HTR-8/SVneo (cell line): ENCODE results near the gene RPAP3.
"Not testable (repeated sequence)": the region's sequence is repeated elsewhere in the genome, so short reads cannot be mapped to it uniquely, and the experiment has no call there.

Source experiments
- DNase-seq: peaks from one replicate; pipeline ENCODE4 v3.0.0; 2011; ENCODE audit warnings: low spot score, mixed read lengths; ENCODE audit not compliant: insufficient read length
- FAIRE-seq: peaks from 2 replicates; lab custom pipeline; 2011; peaks lifted over from hg19 to GRCh38; lab: Jason Lieb, UNC

The RPAP3 gene

GRCh38 chr12:47689215-47689614, 16.6 kb downstream of the RPAP3 start:
- DNase-seq (no peak), FAIRE-seq (no peak)

DNA sequence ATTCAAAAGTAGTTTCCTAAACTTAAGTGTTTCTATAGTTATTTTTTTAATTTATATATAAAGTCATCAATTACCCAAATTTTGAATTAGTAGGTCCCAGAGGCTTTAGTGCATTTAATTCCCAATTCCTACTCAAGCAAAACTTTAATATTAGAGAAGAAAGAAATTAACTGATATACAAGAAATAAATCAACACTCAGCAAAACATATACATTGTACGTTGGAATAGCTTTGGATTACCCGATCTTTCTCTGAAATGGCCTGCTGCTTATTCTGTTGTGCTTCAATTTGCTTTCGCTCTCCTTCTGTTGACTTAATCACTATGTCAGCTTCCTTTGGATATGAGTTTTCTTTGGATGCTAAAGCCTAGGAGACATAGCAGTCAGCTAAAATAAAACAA, 18.2 kb downstream of the RPAP3 start:
- FAIRE-seq (no peak), DNase-seq (no peak)

GRCh38 chr12:47686645-47687240, 19.1 kb downstream of the RPAP3 start:
- FAIRE-seq (peak; percentile 79), DNase-seq (peak; percentile 36)

DNA sequence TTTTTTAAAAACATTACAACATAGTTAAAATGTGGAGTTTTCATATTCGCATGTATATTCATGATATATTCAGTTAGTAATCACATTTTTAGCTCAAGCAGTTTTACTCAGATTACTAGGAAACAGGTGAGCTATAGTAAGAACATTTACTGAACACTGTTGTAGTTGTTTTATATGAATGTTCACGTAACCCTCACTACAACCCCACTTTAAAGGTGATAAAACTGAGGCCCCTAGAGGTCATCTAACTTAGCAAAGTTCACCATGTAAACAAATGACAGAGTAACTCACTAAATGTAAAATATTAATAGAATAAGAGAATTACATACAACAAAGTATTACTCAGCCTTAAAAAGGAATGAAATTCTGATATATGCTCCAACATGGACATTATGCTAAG, 26.0 kb downstream of the RPAP3 start:
- no peak for DNase-seq
- FAIRE-seq = no peak

DNA sequence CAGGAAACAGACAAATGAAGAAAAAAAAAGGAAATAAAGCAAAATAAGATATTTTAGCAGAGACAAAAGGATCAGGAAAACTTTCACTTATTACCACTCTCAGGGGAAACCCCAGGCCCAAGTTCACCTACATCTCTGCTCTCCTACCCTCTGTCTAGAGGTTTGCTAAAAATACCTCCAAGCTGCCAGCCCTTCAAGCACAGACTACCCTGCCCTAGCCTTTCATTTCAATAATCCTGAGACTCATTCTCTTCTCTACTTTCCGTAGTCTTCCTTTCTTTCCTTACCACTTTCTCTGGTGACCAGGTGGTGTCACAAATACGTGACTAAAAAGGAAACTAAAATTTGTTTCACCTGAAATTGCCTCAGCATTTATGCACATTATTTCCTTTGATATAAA, 33.8 kb downstream of the RPAP3 start:
- FAIRE-seq = no peak
- DNase-seq = no peak

- DNase-seq, FAIRE-seq: not testable (repeated sequence)
These were observed 37.9 kb downstream of the RPAP3 start for GRCh38 chr12:47667935-47668334.

- FAIRE-seq = no peak
- DNase-seq = no peak
These were observed 53.2 kb downstream of the RPAP3 start for GRCh38 chr12:47652521-47653234.

- DNase-seq (peak; percentile 44), FAIRE-seq (no peak)
These were observed 54.2 kb downstream of the RPAP3 start for GRCh38 chr12:47651368-47652254.

- FAIRE-seq (no peak), DNase-seq (no peak)
These were observed 55.4 kb downstream of the RPAP3 start for GRCh38 chr12:47650469-47650868.

GRCh38 chr12:47649381-47649780, 56.4 kb downstream of the RPAP3 start:
- no peak for FAIRE-seq

DNA sequence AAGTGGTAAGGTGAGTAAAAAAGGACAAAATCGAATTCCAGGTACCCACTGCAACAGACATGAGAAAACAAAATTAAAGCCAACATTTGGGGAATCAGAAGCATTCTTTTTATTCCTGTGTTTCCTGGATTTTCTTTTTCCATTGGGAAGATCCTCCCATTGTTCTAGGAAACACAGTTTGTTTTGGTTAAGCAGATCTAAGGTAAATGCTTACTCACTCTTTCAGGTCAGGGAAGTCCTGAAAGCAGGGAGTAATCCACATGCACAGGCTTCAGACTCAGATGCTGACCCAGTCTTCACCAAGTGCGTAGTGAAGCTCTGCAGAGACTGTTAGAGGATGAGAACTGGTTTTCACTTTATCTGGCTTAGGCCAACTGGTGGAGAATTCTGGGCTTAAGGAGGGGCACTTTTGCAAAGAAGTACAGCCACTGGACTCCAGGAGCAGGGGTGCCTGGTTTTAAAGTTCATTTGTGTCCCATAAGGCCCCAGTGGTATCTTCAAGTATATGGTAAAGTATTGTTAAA, 57.7 kb downstream of the RPAP3 start:
- DNase-seq (no peak), FAIRE-seq (no peak)

More at GRCh38 chr12:47649381-47649780, 56.4 kb downstream of the RPAP3 start:
- DNase-seq = no peak

DNA sequence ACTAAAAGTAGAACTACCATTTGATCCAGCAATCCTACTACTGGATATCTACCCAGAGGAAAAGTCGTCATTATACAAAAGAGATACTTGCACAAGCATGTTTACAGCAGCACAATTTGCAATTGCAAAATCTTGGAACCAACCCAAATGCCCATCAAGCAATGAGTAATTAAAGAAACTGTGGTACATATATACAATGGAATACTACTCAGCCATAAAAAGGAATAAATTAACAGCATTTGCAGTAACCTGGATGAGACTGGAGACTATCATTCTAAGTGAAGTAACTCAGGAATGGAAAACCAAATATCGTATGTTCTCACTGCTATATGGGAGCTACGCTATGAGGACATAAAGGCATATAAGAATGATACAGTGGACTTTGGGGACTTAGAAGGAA, 63.5 kb downstream of the RPAP3 start:
- FAIRE-seq, DNase-seq: not testable (repeated sequence)

DNA sequence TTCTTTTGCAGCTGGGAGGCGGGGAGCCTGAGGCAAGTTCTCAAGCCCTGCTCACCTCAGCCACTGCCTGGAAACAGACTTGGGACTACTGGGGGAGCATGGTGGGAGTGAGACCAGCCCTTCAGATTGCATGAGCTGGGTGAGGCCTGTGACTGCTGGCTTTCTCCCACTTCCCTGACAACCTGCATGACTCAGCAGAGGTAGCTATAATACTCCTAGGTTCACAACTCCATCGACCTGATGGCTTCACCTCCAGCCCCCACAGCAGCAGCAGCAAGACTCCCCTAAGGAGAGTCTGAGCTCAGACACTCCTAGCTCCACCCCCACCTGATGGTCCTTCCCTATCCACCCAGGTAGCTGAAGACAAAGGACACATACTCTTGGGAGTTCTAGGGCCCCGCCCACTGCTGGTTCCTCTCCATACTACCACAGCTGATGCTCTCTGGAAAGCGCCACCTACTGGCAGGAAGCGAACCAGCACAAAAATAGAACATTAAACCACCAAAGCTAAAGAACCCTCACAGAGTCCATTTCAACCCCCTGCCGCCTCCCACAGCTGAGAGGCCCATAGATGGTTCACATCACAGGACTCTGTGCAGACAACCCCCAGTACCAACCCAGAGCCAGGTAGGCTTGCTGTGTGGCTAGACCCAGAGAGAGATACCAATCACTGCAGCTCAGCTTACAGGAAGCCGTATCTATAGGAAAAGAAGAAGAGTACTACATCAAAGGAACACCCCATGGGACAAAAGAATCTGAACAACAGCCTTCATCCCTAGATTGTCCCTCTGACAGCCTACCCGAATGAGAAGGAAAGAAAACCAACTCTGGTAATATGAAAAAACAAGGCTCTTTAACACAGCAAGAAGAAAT, 68.7 kb downstream of the RPAP3 start:
- DNase-seq (no peak), FAIRE-seq (no peak)

DNA sequence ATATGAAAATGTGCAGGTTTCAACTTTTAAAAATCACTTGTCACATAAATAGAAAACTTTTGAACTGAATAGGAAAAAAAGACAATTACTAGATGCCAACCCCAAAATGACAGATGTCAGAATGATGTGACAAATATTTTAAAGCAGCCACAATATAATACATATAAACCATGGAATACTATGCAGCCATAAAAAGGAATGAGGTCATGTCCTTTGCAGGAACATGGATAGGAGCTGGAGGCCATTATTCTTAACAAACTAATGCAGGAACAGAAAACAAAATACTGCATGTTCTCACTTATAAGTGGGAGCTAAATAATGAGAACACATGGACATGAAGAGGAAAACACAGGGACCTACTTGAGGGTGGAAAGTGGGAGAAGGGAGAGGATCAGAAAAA, 70.1 kb downstream of the RPAP3 start:
- DNase-seq, FAIRE-seq: not testable (repeated sequence)

DNA sequence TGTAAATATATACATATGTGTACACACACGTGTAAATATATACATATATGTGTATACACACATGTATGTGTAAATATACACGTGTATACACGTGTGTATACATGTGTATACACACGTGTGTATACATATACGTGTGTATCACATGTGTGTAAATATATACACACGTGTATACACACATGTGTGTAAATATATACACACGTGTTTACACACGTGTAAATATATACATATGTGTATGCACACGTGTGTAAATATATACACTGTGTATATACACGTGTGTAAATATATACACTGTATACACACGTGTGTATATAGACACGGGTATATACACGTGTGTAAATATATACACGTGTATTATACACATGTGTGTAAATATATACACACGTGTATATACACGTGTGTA, 71.7 kb downstream of the RPAP3 start:
- FAIRE-seq (peak; percentile 70), DNase-seq (no peak)

GRCh38 chr12:47621960-47622359, 83.9 kb downstream of the RPAP3 start:
- no peak for FAIRE-seq
- DNase-seq = no peak

- DNase-seq (no peak), FAIRE-seq (no peak)
These were observed 88.4 kb downstream of the RPAP3 start for GRCh38 chr12:47617476-47617875.

DNA sequence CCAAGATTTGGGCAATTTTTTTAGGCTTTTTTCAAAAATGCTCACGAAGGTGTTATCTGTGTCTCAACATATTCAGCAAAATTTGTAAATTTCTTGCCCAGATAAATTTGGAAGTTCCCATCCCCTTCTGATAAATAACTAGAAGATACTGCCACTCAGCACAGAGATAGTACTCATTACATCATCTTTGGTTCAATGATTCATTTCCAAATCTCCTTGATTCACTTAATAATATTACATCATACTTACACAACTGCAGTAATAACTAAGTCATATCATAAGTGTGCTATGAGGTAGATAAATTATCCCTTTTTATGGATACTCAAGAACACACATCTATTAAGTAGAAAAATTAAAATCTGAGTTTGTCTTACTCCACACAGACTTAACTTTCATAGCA, 89.4 kb downstream of the RPAP3 start:
- no peak for FAIRE-seq
- no peak for DNase-seq

GRCh38 chr12:47615711-47616110, 90.1 kb downstream of the RPAP3 start:
- FAIRE-seq (no peak), DNase-seq (no peak)

GRCh38 chr12:47614521-47614920, 91.3 kb downstream of the RPAP3 start:
- DNase-seq (no peak), FAIRE-seq (no peak)
